HEK293 (cell line): ENCODE data around the gene EHD1.

Experiments used
- CTCF ChIA-PET: fragments of 350-600 bp; formaldehyde crosslinking; extraction: SDS; loops from one replicate; lab custom pipeline; 2021; ENCODE audit warnings: antibody characterized with exemption; lab: Yijun Ruan, JAX
- POLR2A ChIA-PET: fragments of 300-600 bp; formaldehyde crosslinking; extraction: SDS; loops from one replicate; lab custom pipeline; 2020; ENCODE audit warnings: antibody characterized with exemption, inconsistent platforms; lab: Yijun Ruan, JAX
- H3K27ac ChIP-seq: fragments of 200-500 bp; sonication (Bioruptor generic); 2 replicates; pipeline ENCODE4 v1.5.1; 2014; ENCODE audit warnings: low read depth, low read length, control low read depth, inconsistent platforms; ENCODE audit errors: extremely low read depth
- H3K36me3 ChIP-seq, 2 experiments: fragments of 200-500 bp in 1 of 2; sonication (Bioruptor generic) in 1 of 2; 1 replicate in 1 of 2; 2 replicates in 1 of 2; pipeline ENCODE4 v1.5.1; 2014 to 2017; ENCODE audit warnings: inconsistent platforms in 2 of 2, low read length in 2 of 2; ENCODE audit not compliant: control insufficient read depth in 2 of 2, insufficient read depth in 1 of 2
- H3K4me1 ChIP-seq: fragments of 200-500 bp; sonication (Bioruptor generic); 2 replicates; pipeline ENCODE4 v1.5.1; 2014; ENCODE audit warnings: mild to moderate bottlenecking, low read length, inconsistent platforms; ENCODE audit not compliant: control insufficient read depth, insufficient read depth
- H3K4me3 ChIP-seq: 2 replicates; pipeline ENCODE4 v1.5.1; 2011; ENCODE audit warnings: low read depth, mild to moderate bottlenecking, control low read depth, low read length, moderate library complexity
- H3K9me3 ChIP-seq: fragments of 200-500 bp; sonication (Bioruptor generic); 2 replicates; pipeline ENCODE4 v1.5.1; 2014; ENCODE audit warnings: low read depth, low read length, inconsistent platforms; ENCODE audit not compliant: control insufficient read depth, insufficient read depth
- BCL11B ChIP-seq: fragments of 450-650 bp; formaldehyde crosslinking; IDR thresholded peaks from 2 replicates; pipeline ENCODE4 v1.5.1; 2016; ENCODE audit warnings: low read depth, missing biosample characterization, missing genetic modification characterization
- KLF10 ChIP-seq: fragments of 450-650 bp; IDR thresholded peaks from 2 replicates; pipeline ENCODE4 v1.5.1; 2018; ENCODE audit warnings: missing biosample characterization, mild to moderate bottlenecking, missing genetic modification characterization
- ZBTB20 ChIP-seq: fragments of 450-650 bp; formaldehyde crosslinking; IDR thresholded peaks from 2 replicates; pipeline ENCODE4 v1.5.1; 2016; ENCODE audit warnings: missing biosample characterization, missing genetic modification characterization
- ZNF121 ChIP-seq: fragments of 450-650 bp; formaldehyde crosslinking; IDR thresholded peaks from 2 replicates; pipeline ENCODE4 v1.5.1; 2016; ENCODE audit warnings: missing biosample characterization, missing genetic modification characterization
- ZNF138 ChIP-seq: fragments of 450-650 bp; formaldehyde crosslinking; IDR thresholded peaks from 2 replicates; pipeline ENCODE4 v1.5.1; 2016; ENCODE audit warnings: missing biosample characterization, missing genetic modification characterization, borderline replicate concordance
- ZNF169 ChIP-seq: fragments of 450-650 bp; formaldehyde crosslinking; IDR thresholded peaks from 2 replicates; pipeline ENCODE4 v1.5.1; 2016; ENCODE audit warnings: missing biosample characterization, missing genetic modification characterization
- ZNF211 ChIP-seq: fragments of 450-650 bp; formaldehyde crosslinking; IDR thresholded peaks from 2 replicates; pipeline ENCODE4 v1.5.1; 2016; ENCODE audit warnings: low read depth, missing biosample characterization, missing genetic modification characterization
- ZNF223 ChIP-seq: fragments of 450-650 bp; formaldehyde crosslinking; IDR thresholded peaks from 2 replicates; pipeline ENCODE4 v1.5.1; 2016; ENCODE audit warnings: missing biosample characterization, missing genetic modification characterization
- ZNF302 ChIP-seq: fragments of 450-650 bp; formaldehyde crosslinking; IDR thresholded peaks from 2 replicates; pipeline ENCODE4 v1.5.1; 2016; ENCODE audit warnings: missing biosample characterization, missing genetic modification characterization, low read depth
- ZNF529 ChIP-seq: fragments of 450-650 bp; formaldehyde crosslinking; IDR thresholded peaks from 2 replicates; pipeline ENCODE4 v1.5.1; 2017; ENCODE audit warnings: missing genetic modification characterization, missing biosample characterization; ENCODE audit not compliant: insufficient replicate concordance
- ZNF561 ChIP-seq: fragments of 450-650 bp; IDR thresholded peaks from 2 replicates; pipeline ENCODE4 v1.5.1; 2018; ENCODE audit warnings: missing biosample characterization, missing genetic modification characterization, borderline replicate concordance
- ZNF660 ChIP-seq: fragments of 450-650 bp; IDR thresholded peaks from 2 replicates; pipeline ENCODE4 v1.5.1; 2018; ENCODE audit warnings: missing biosample characterization, mild to moderate bottlenecking, missing genetic modification characterization
- ZNF677 ChIP-seq: fragments of 450-650 bp; IDR thresholded peaks from 2 replicates; pipeline ENCODE4 v1.5.0; 2018; ENCODE audit warnings: missing biosample characterization, mild to moderate bottlenecking, missing genetic modification characterization, moderate library complexity
- ZNF791 ChIP-seq: fragments of 450-650 bp; formaldehyde crosslinking; IDR thresholded peaks from 2 replicates; pipeline ENCODE4 v1.5.1; 2016; ENCODE audit warnings: missing biosample characterization, missing genetic modification characterization
- TF ChIP-seq, protein P1 (sequence below): fragments of 450-650 bp; formaldehyde crosslinking; IDR thresholded peaks from 2 replicates; pipeline ENCODE4 v1.5.1; 2016; ENCODE audit warnings: missing biosample characterization, missing genetic modification characterization
- TF ChIP-seq, protein P2 (sequence below): fragments of 450-650 bp; formaldehyde crosslinking; IDR thresholded peaks from 2 replicates; pipeline ENCODE4 v1.5.1; 2016; ENCODE audit warnings: missing biosample characterization, missing genetic modification characterization, low read depth
- TF ChIP-seq, protein P3 (sequence below): fragments of 450-650 bp; formaldehyde crosslinking; IDR thresholded peaks from 2 replicates; pipeline ENCODE4; 2016; ENCODE audit warnings: missing biosample characterization, missing genetic modification characterization
- TF ChIP-seq, protein P4 (sequence below): fragments of 450-650 bp; formaldehyde crosslinking; IDR thresholded peaks from 2 replicates; pipeline ENCODE4 v1.5.1; 2016; ENCODE audit warnings: missing biosample characterization, missing genetic modification characterization
- TF ChIP-seq, protein P5 (sequence below): fragments of 450-650 bp; formaldehyde crosslinking; IDR thresholded peaks from 2 replicates; pipeline ENCODE4 v1.5.1; 2016; ENCODE audit warnings: missing biosample characterization, missing genetic modification characterization

Gene EHD1

DNA sequence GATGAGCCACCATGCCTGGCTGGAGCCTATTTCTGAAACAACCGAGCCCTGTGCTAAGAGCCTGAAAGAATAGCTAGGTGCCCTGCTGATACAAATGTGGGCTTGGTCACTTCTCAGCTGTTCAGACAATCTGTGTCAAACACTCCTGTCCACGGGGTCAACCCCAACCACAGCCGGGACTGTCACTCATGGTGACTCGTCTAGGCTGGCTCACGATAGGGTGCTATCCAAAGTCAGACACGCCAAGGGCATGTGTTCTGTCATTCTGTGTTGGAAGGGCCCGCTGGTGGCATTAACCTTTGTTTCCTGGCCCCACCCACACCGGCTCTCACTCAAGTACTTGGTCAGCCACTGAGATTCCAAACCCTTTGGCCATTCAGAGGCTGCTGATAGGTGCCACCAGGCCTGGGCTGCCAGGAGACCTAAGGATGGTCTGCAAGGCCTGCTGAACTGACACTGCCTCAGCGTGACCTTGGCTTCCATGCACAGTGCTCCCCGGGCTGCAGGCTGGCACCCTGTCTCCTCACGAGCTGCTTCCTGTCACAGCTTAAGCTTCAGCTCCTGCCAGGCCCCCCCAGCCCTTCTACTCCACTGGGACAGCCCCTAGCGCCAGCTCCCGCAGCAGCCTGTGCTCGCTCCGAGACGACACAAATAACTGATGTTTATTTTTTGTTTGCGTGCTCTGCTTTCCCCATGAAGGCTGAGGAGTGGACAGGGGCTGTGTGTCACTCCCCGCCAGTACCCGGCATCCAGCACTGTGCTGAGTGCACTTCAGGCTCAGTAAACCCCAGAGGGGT lies 19.8 kb downstream of the EHD1 start:
- no peaks in the 10 kb centered on the region for H3K9me3 ChIP-seq
- no peak overlapping the region for H3K27ac ChIP-seq
- POLR2A ChIA-PET: interaction anchor here (1.1 kb wide), 1 partner anchor 31 kb away, joined by 3 read pairs; no protein-coding TSS in a partner anchor
- H3K4me1 ChIP-seq: no peaks in the 10 kb centered on the region
- CTCF ChIA-PET: interaction anchor here (0.5 to 1.4 kb wide), 6 partner anchors 11 to 170 kb away, joined by 3 to 5 read pairs (median 3); no protein-coding TSS in a partner anchor
- H3K4me3 ChIP-seq: no peak overlapping the region
- peaks cover 0 to 32% of the 10 kb centered on the region in 2 experiments; a peak in 1 of 3 replicates for H3K36me3 ChIP-seq
- TF ChIP-seq ZNF302 (tag by site-specific recombination) (no peak), ZNF138 (tag by site-specific recombination) (no peak), ZNF211 (no peak), ZNF121 (tag by site-specific recombination) (no peak), ZNF223 (tag by site-specific recombination) (no peak), ZNF677 (no peak), KLF10 (tag by site-specific recombination) (no peak), ZNF561 (tag by site-specific recombination) (no peak), ZNF660 (tag by site-specific recombination) (no peak), ZNF169 (tag by site-specific recombination) (no peak), ZNF791 (tag by site-specific recombination) (no peak), BCL11B (no peak), ZNF529 (no peak), ZBTB20 (tag by site-specific recombination) (no peak)
- TF ChIP-seq, protein P1, sequence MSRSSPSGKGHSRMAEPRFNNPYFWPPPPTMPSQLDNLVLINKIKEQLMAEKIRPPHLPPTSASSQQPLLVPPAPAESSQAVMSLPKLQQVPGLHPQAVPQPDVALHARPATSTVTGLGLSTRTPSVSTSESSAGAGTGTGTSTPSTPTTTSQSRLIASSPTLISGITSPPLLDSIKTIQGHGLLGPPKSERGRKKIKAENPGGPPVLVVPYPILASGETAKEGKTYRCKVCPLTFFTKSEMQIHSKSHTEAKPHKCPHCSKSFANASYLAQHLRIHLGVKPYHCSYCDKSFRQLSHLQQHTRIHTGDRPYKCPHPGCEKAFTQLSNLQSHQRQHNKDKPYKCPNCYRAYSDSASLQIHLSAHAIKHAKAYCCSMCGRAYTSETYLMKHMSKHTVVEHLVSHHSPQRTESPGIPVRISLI (tag by site-specific recombination): no peak
- TF ChIP-seq, protein P2, sequence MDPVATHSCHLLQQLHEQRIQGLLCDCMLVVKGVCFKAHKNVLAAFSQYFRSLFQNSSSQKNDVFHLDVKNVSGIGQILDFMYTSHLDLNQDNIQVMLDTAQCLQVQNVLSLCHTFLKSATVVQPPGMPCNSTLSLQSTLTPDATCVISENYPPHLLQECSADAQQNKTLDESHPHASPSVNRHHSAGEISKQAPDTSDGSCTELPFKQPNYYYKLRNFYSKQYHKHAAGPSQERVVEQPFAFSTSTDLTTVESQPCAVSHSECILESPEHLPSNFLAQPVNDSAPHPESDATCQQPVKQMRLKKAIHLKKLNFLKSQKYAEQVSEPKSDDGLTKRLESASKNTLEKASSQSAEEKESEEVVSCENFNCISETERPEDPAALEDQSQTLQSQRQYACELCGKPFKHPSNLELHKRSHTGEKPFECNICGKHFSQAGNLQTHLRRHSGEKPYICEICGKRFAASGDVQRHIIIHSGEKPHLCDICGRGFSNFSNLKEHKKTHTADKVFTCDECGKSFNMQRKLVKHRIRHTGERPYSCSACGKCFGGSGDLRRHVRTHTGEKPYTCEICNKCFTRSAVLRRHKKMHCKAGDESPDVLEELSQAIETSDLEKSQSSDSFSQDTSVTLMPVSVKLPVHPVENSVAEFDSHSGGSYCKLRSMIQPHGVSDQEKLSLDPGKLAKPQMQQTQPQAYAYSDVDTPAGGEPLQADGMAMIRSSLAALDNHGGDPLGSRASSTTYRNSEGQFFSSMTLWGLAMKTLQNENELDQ (tag by site-specific recombination): no peak
- TF ChIP-seq, protein P3, sequence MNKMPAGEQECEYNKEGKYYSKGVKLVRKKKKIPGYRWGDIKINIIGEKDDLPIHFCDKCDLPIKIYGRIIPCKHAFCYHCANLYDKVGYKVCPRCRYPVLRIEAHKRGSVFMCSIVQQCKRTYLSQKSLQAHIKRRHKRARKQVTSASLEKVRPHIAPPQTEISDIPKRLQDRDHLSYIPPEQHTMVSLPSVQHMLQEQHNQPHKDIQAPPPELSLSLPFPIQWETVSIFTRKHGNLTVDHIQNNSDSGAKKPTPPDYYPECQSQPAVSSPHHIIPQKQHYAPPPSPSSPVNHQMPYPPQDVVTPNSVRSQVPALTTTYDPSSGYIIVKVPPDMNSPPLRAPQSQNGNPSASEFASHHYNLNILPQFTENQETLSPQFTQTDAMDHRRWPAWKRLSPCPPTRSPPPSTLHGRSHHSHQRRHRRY: no peak
- TF ChIP-seq, protein P4, sequence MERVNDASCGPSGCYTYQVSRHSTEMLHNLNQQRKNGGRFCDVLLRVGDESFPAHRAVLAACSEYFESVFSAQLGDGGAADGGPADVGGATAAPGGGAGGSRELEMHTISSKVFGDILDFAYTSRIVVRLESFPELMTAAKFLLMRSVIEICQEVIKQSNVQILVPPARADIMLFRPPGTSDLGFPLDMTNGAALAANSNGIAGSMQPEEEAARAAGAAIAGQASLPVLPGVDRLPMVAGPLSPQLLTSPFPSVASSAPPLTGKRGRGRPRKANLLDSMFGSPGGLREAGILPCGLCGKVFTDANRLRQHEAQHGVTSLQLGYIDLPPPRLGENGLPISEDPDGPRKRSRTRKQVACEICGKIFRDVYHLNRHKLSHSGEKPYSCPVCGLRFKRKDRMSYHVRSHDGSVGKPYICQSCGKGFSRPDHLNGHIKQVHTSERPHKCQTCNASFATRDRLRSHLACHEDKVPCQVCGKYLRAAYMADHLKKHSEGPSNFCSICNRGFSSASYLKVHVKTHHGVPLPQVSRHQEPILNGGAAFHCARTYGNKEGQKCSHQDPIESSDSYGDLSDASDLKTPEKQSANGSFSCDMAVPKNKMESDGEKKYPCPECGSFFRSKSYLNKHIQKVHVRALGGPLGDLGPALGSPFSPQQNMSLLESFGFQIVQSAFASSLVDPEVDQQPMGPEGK (tag by site-specific recombination): no peak
- TF ChIP-seq, protein P5, sequence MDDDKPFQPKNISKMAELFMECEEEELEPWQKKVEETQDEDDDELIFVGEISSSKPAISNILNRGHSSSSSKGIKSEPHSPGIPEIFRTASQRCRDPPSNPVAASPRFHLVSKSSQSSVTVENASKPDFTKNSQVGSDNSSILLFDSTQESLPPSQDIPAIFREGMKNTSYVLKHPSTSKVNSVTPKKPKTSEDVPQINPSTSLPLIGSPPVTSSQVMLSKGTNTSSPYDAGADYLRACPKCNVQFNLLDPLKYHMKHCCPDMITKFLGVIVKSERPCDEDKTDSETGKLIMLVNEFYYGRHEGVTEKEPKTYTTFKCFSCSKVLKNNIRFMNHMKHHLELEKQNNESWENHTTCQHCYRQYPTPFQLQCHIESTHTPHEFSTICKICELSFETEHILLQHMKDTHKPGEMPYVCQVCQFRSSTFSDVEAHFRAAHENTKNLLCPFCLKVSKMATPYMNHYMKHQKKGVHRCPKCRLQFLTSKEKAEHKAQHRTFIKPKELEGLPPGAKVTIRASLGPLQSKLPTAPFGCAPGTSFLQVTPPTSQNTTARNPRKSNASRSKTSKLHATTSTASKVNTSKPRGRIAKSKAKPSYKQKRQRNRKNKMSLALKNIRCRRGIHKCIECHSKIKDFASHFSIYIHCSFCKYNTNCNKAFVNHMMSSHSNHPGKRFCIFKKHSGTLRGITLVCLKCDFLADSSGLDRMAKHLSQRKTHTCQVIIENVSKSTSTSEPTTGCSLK (tag by site-specific recombination): no peak
